Amniotic stem cell (primary cell): Measurements from ENCODE around the gene TLK2.
"Not testable (repeated sequence)": the region's sequence is repeated elsewhere in the genome, so short reads cannot be mapped to it uniquely, and the experiment has no call there.

Source experiments
- DNase-seq: peaks from one replicate; lab custom pipeline; 2025; lab: John Stamatoyannopoulos, UW

The TLK2 gene

GRCh38 chr17:62478424-62478879 lies at the start of gene TLK2:
Gene TLK2, plus strand, starts transcription at chr17:62478825. Its CDS starts 2,301 bp downstream, at chr17:62481126.
- peak; percentile 38 for DNase-seq

GRCh38 chr17:62435251-62435650 lies 43.4 kb upstream of the TLK2 start:
- DNase-seq: not testable (repeated sequence)

GRCh38 chr17:62441181-62441580 lies 37.4 kb upstream of the TLK2 start:
- DNase-seq: not testable (repeated sequence)

GRCh38 chr17:62444063-62444462 lies 34.6 kb upstream of the TLK2 start:
- DNase-seq: no peak

- not testable (repeated sequence) for DNase-seq
Measured at GRCh38 chr17:62445791-62446190, 32.8 kb upstream of the TLK2 start.

GRCh38 chr17:62452195-62452594 lies 26.4 kb upstream of the TLK2 start:
- DNase-seq: not testable (repeated sequence)

GRCh38 chr17:62453041-62453440 lies 25.6 kb upstream of the TLK2 start:
- not testable (repeated sequence) for DNase-seq

GRCh38 chr17:62453656-62454055 lies 25.0 kb upstream of the TLK2 start:
- DNase-seq: not testable (repeated sequence)

GRCh38 chr17:62454111-62454510 lies 24.5 kb upstream of the TLK2 start:
- not testable (repeated sequence) for DNase-seq

- DNase-seq: no peak
Measured at GRCh38 chr17:62456016-62456415, 22.6 kb upstream of the TLK2 start.

GRCh38 chr17:62458483-62458882 lies 20.1 kb upstream of the TLK2 start:
- DNase-seq: not testable (repeated sequence)

GRCh38 chr17:62464422-62464821 lies 14.2 kb upstream of the TLK2 start:
- DNase-seq: not testable (repeated sequence)

GRCh38 chr17:62465271-62465670 lies 13.4 kb upstream of the TLK2 start:
- not testable (repeated sequence) for DNase-seq

GRCh38 chr17:62470666-62471379 lies 7.8 kb upstream of the TLK2 start:
- DNase-seq: not testable (repeated sequence)

GRCh38 chr17:62471380-62471880 lies 7.2 kb upstream of the TLK2 start:
- not testable (repeated sequence) for DNase-seq

GRCh38 chr17:62473030-62473982 lies 5.3 kb upstream of the TLK2 start:
- not testable (repeated sequence) for DNase-seq

GRCh38 chr17:62477111-62477510 lies 1.5 kb upstream of the TLK2 start:
- DNase-seq: not testable (repeated sequence)

- not testable (repeated sequence) for DNase-seq
Measured at GRCh38 chr17:62477718-62478408, 762 bp upstream of the TLK2 start.

- not testable (repeated sequence) for DNase-seq
Measured at GRCh38 chr17:62478880-62479638, 434 bp downstream of the TLK2 start.

- DNase-seq: not testable (repeated sequence)
Measured at GRCh38 chr17:62479639-62480258, 1.1 kb downstream of the TLK2 start.
